OCI-LY7 (cell line): Measurements from ENCODE around the gene BTBD9.

Experiments used
- CTCF ChIP-seq: fragments of 200-600 bp; sonication (generic); conservative IDR thresholded peaks from 2 replicates; pipeline ENCODE4 v1.5.1; 2014; ENCODE audit warnings: mild to moderate bottlenecking, antibody characterized with exemption, low read length, moderate library complexity, mixed read lengths
- EZH2phosphoT487 ChIP-seq: fragments of 200-600 bp; sonication (generic); IDR thresholded peaks from 2 replicates; pipeline ENCODE4 v1.6.1; 2018; ENCODE audit warnings: low read depth, borderline replicate concordance, mild to moderate bottlenecking, mixed run types, antibody characterized with exemption, low read length, moderate library complexity, mixed read lengths

- TF ChIP-seq CTCF = no peak
- TF ChIP-seq EZH2phosphoT487 = no peak
Measured at GRCh38 chr6:38586992-38587391, 52.7 kb downstream of the BTBD9 start.
